ENCODE results near the gene BCL2.

BCL2 gene

GRCh38 chr18:63181706-63182309, 137.8 kb downstream of the BCL2 start:
- DNase-seq (ENCODE audit: low read depth in 2 of 2): no peak

DNA sequence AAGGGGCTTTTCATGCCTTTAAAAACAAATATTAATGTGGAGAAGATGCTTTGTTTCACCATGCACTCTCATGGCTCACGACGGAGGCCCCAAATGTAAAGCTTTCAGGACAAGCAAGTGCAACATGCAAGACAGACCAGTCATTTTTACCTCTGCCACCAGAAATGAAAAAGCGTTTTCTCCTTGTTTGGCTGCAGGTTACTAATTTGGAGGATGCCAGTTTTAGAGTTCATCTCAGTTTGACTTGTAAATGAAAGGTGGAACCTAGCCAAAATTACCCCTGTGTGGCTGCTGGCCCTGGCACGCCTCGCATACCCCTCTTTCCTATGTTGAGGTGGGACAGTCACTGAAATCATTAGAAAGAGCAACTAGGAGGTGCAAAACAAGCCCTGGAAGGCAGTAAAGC, 138.6 kb downstream of the BCL2 start:
- no peak for DNase-seq (ENCODE audit: low read depth in 2 of 2)

DNA sequence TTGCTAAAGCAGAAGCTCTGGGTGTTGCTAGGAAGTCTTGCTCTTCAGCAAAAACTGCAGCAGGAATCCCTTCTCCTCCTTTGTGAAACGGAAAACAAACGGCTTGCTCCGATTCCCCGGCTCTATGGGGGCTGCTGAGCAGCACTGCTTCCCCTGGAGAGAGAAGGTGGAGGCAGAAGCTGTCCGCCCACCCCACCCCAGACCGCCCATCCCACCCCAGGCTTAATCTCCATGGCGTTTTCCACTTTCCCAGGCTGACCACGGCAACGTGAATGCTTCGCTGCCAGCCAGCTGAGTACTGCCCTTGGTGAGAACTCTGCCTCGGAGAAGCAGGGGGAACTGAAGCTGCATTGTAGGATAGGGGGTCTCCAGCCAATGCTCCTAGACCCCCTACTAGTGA, 139.2 kb downstream of the BCL2 start:
- DNase-seq (ENCODE audit: low read depth in 2 of 2): no peak

DNA sequence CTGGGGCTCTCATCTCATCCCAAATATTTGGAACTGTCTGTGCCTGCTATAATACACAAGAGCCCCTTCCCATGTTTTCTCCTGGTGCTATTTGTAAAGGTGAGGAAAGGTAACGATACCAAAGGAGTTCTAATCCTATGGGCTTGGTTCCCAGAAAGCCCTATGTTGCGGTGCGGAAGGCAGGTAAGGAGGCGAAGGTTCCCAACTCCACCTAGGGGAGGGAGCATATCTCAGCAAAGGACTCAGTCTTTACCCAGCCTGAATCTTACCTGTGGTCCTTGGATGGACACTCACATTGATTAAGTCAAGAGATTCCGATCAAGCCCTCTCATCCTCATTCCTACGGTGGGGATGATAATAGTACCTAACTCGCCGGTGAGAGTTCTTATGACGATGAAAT, 140.1 kb downstream of the BCL2 start:
- DNase-seq (ENCODE audit: low read depth in 2 of 2): no peak

GRCh38 chr18:63178971-63179370, 140.6 kb downstream of the BCL2 start:
- no peak for DNase-seq (ENCODE audit: low read depth in 2 of 2)

DNA sequence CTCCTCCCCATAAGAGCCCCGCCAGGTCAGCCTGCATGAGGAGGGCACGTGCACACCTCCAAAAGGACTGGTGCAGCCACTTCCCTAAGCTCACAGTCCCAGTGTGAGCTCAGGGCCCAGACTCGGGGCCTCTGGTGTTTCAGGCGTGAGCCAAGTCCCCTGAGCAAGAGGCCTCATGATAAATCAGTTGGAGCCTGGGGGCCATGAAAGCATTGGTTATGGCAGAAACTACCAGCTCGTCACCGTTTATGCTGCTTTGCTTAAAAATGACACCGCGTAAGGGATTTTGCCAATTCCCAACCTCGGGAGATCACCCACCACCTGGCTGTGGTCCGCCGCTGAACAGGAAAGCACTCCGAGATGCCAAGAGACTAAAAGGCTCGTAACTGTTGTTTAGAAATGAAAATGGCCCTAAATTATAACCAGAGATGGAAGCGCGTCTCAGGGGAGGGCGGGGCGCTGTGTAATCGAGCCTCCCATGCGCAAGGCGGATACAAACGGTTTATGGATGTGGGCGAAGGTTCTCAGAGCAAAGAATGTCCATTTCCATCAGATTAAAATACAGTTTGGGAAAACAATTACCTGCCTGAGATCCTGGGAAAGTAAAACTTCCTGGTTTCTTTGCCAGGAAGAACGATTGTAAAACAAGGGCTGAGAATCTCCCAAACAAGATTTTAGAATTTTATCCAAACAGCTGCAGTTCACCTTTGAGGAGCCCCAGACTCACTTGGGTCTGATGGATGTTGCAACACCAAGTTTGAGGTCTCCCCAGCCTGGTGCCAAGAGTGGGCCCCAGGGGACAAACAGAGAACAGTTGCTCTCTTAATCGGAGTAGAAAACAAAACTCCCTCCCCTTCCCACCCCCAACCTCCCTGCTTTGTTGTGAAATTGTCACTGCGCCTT, 141.4 kb downstream of the BCL2 start:
- no peak for DNase-seq (ENCODE audit: low read depth in 2 of 2)

DNA sequence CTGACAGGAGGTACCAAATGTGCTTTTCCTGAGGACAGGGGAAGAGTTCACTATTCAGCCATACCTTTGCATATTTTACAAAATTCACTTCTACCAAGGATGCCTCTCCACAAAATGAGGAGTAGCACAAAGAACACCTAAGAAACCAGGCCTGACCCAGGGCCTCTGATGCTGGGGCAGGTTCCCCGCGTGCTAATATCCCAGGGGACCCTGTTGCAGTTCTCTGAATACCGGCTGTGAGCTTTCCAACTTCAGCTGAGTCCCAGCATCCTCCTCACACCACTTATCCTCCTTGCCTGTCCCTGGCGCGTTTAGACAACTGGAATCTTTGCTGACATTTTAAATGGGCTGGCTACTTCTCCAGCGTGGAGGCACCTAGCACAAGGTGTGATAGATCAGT, 142.3 kb downstream of the BCL2 start:
- DNase-seq (ENCODE audit: low read depth in 2 of 2): no peak

- DNase-seq (ENCODE audit: low read depth in 2 of 2): no peak
These were observed 144.3 kb downstream of the BCL2 start for GRCh38 chr18:63175264-63175663.

DNA sequence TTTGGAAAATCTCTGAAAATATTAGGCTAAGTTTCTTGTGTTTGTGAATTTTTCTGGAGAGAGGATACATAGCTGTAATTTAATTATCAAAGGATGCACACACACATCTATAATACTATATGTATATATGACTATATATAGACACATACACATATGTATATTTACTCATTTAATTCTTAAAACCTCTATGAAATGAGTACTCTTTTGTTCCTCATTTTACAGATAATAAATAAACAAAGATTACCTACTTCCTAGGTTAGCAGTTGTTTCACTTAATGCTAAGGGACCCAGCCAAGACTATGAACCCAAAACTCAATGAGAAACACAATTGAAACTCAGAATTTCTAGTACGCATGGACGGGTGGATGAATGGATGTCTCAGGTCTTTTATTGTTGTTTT, 145.6 kb downstream of the BCL2 start:
- no peak for DNase-seq (ENCODE audit: low read depth in 2 of 2)

DNA sequence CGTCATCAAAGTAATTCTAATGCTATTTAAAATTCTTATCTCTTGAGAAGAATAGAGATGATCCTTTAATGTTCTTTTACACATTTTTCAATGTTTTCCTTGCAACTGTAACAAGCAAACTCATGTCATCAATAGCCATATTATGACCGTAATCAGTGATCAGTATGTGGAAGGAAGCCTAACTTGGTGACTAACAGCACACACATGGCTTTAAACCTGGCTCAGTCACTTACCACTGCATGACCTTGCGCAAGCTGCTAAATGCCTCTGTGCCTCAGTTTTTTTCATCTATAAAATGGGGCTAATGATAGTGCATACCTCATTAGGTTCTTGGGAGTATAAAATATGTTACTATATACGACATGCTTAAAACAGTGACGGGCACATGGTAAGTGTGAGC, 149.7 kb downstream of the BCL2 start:
- DNase-seq (ENCODE audit: low read depth in 2 of 2): no peak

- DNase-seq (ENCODE audit: low read depth in 2 of 2): no peak
These were observed 151.3 kb downstream of the BCL2 start for GRCh38 chr18:63168287-63168686.

DNA sequence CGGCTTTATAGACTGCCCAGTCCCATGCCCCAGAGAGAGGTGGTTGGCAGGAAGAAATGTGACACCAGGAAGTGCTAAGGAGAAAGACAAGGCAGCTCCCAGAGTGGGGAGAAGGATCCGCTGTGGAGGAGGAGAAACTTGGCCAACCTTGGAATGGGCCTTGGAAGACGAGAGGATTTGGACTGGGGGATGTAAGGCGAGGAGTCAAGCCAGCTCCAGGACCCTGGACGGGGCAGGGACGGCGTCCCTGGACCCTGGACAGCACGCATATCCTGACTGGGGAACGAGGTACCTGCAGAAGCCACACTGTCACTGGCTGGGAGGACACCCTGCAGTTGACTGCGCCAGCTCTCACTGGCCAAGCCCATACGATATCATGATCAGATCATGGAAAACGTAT, 153.4 kb downstream of the BCL2 start:
- no peak for DNase-seq (ENCODE audit: low read depth in 2 of 2)

DNA sequence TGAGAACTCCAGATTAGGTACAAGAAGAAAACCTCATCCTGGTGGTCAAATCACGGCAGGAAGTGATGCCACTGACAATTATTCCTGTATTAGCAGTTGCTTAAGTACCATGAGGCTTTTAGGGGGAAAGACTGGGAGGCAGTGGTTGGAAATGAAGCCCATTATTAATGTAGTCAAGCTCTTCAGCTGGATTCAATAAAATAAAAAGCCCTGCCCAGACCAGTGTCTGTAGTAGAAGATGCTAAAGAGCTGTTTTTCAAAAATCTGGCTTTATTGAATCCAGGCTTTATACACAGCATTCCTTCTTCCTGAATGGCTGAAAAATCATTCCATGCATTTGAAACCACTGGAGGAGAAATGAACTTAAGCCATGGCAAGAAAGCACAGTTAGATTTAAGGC, 155.2 kb downstream of the BCL2 start:
- DNase-seq (ENCODE audit: low read depth in 2 of 2): no peak

DNA sequence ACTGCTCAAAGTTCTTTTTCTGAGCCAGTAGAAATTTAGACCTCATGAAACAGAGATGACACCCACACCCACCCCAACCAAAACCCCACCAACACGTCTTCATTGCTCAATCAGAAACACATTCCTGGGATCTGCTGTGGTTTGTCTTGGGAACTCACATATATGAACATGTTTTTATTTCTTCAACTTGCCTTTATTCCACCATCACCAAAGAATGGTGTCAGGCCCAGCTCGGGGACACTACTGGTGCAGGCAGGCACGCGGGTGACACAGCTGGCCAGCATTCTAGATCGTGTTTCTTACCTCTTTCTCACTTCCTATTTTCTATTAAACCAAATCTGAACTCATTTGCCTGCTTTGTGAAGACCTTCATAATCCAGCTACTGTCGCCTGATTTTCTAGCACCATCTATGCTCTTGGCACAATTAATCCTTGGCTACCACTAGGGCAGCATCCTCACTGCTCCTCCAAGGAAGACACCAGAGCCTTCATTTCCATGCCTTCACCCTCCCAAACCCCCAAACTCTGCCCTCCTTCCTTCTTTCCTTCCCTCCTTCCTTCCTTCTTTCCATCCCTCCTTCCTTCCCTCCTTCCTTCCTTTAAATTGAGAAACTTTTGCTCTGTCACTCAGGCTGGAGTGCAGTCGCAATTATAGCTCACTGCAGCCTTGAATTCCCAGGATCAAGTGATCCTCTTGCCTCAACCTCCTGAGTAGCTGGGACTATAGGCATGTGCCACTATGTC, 157.1 kb downstream of the BCL2 start:
- no peak for DNase-seq (ENCODE audit: low read depth in 2 of 2)

- DNase-seq (ENCODE audit: low read depth in 2 of 2): peak; percentile 47 to 53
These were observed 157.8 kb downstream of the BCL2 start for GRCh38 chr18:63161761-63162195.

DNA sequence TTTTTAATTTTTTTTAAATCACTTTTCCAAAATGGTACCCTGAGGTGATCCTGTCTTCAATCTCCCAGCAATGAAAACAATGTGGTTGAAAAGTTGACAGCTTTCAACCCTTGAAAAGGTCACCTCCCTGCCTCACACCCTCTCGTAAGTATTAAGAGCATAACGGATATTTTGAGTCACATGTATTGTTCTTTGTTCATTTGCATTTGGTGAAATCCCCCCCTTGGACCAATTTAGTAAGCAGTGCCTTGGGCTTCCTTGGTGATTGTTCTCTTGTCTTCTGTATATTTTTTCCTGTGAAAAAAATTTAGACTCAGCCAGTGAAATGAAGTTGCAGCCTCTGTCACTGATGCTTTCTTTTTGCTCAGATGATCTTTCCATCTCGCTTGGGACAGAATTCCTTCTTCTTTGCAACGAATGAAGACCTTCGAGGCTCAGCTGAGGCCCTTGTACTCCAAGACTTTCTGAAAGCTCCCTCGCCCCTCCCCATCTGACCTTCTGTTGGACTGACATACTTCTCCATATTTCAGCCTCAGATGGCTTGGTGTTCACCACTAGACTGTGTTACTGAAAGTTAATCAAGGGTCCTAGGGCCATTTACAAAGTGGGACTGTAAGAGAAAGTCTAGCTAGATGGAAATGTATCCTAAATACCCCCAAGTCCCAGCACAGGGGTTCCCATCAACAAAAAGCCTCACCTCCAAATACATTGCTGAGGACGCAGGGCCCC, 158.4 kb downstream of the BCL2 start:
- DNase-seq (ENCODE audit: low read depth in 2 of 2): no peak

DNA sequence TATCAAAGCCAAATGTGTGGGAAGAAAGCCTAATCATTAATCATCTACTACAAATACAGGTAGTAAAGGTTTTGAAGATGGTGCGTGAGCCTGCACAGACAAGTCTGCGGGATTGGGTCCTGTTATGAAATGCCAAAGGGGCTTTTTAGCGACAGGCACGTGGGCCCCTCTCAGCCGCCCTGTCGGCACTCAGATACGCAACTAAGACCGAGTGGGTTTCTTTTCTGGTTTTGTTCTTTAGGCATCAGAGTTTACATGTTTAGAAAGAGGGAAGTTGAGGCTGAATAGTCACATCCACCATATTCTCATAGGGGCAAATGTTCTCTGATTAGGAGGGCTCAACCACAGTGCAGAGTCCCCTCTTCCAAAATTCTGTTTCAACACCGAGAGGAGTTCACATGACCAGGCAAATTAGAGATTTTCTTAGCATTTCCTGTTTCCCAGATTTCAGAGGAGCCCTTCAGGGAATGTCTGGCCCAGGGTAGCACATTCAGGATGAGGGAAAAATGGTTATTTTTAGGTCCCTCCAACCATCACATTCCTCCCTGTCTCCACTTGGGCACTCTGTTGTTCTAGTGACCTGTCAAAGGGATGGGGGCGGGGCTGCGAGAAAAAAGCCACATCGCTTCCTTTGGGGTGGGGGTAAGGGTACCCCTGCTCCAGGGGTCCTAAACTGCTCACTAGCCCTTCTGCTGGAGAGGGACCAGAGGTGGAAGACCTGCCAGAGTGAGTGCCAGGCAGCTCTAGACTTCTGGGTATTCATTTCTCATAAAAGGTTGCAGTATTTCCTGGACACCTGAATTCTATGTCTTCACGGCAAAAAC, 159.2 kb downstream of the BCL2 start:
- no peak for DNase-seq (ENCODE audit: low read depth in 2 of 2)

DNA sequence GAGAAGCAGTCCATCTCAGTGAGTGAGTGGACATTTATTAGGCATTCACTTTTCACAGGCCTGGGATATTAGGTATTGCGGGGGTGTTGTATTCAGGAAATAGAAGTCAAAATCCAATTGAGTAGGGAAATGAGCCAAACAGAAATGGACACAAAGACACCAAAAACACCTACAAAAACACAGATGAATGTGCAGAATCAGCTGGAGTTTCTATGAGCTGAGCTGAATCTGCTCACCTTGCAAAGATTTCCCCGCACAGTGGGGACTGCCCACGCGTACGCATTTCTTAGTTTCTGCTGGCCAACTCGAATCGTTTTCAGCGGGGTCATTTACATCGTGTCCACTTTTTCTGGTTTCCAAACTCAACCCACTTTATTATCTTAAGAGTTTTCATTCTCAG, 160.0 kb downstream of the BCL2 start:
- DNase-seq (ENCODE audit: low read depth in 2 of 2): no peak

- no peak for DNase-seq (ENCODE audit: low read depth in 2 of 2)
These were observed 160.8 kb downstream of the BCL2 start for GRCh38 chr18:63158676-63159291.

DNA sequence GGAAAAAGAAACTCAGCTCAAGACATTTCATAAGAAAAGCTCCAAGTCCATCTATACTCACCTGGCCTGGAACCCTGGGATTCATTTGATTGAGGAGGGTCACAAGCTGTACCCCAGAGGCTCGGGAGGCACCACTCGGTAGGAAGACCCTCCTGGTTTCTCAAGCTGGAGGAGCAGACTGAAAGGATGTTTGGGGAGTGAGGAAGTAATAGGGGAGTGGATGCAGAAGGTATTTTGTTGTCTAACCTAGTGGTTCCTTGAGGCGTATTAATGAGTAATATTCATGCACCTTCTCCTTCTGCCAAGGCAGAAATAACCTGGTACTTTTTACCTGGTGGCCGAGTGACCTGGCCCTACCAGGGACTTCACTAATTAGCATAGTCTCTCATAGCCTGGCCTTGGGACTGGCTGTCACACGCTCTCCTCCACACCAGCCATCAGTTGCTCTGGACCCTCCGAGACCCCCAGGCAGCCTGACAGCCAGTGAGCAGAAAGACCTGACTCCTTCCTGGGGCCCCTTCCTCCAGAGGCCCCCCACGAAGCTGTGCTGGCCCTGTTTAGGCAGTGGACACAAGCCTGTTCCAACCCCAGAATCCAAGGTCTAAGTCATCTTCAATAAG, 161.4 kb downstream of the BCL2 start:
- no peak for DNase-seq (ENCODE audit: low read depth in 2 of 2)
